Endothelial cell of umbilical vein (primary cell): Measurements from ENCODE around the gene EPB41L1.

Source experiments
- CTCF ChIP-seq, 2 donors: IDR thresholded peaks; 1 replicate in 1 of 2; 2 replicates in 1 of 2; pipeline ENCODE4 v1.5.1; 2011; ENCODE audit warnings: low read length in 2 of 2, mild to moderate bottlenecking in 2 of 2, moderate library complexity in 2 of 2, control low read depth in 1 of 2, inconsistent platforms in 1 of 2, low read depth in 1 of 2; ENCODE audit not compliant: insufficient read depth in 1 of 2; ENCODE audit errors: extremely low read depth in 1 of 2
- EZH2 ChIP-seq: IDR thresholded peaks from 2 replicates; pipeline ENCODE4 v1.6.1; 2012; ENCODE audit warnings: borderline replicate concordance, low read depth, mild to moderate bottlenecking, moderate library complexity, low read length, inconsistent platforms; ENCODE audit not compliant: severe bottlenecking
- FOS ChIP-seq: IDR thresholded peaks from 2 replicates; pipeline ENCODE4 v1.6.1; 2011; ENCODE audit warnings: mild to moderate bottlenecking, low read length, moderate library complexity, borderline replicate concordance; ENCODE audit not compliant: insufficient read depth
- MAX ChIP-seq: IDR thresholded peaks from 2 replicates; pipeline ENCODE4 v1.6.1; 2011; ENCODE audit not compliant: insufficient read depth, insufficient read length
- POLR2A ChIP-seq: IDR thresholded peaks from 2 replicates; pipeline ENCODE4 v1.6.1; 2012; ENCODE audit warnings: low read depth, mild to moderate bottlenecking, control low read depth, low read length
- POLR2AphosphoS5 ChIP-seq: IDR thresholded peaks from 2 replicates; pipeline ENCODE4 v1.6.1; 2012; ENCODE audit warnings: low read depth, mild to moderate bottlenecking, control low read depth, low read length, moderate library complexity; ENCODE audit not compliant: insufficient read depth

DNA sequence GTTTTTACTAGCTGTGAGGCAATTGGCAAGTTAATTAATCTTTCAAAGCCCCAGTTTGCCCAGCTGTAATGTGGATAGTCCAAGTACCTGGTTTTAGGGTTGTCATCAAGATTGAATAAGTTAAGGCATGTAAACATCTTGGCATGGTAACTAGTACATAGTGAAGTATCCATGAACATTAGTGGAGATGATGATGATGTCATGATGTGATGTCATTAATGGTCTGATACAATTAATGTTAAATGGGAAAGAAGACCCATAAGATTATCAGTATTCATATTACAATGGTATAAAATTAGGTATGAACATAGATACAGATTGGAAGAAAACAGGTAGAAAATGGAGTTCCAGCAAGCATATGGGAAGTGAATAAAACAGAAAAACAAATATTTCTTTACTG is 5.3 kb downstream of the EPB41L1 start:
- TF ChIP-seq CTCF (IDR thresholded peaks at IDR 0.05; ENCODE audit: extremely low read depth in 1 of 2, insufficient read depth in 1 of 2, low read depth in 1 of 2, low read length in 2 of 2), result no peak
- no peak for TF ChIP-seq POLR2A
- TF ChIP-seq POLR2AphosphoS5, result no peak
- TF ChIP-seq EZH2, result no peak
- no peak for TF ChIP-seq MAX
- TF ChIP-seq FOS, result no peak
